ENCODE data around the gene ZNF429.
A peak's percentile ranks its signal among the peaks of the same experiment; 100 is the strongest.

DNA sequence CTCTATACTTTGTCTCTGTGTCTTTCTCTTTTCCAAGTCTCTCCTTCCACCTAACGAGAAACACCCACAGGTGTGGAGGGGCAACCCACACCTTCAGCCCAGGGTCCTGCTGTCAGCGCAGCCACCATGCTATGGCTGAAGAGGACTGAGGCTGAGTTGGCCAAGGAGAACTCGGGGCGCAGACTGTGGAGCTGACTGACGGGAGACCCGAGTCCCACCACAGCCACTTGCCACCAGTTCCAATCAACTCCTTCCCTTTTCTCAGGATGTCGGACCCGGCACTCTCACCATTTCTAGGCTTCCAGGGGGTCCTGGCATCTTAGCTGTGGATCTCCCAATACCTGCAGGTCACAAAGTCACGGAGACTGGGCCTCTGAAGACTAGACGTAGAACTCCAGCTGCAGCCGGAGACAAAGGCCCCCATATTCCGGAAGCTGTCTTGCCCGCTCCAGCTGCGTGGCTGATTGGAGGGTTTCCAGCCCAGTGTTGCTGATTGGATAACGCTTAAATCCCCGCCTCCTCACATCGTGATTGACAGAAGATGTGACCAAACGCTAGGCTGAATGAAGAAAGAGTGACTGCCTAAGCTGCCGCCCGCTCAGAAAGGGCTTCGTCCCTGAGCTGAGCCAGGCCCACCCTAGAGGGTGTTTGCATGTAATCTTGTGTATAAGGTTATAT lies 63.6 kb downstream of the ZNF429 start:
- TF ChIP-seq CTCF (IDR thresholded peaks at IDR 0.05 in 4 of 5, conservative IDR thresholded peaks at IDR 0.05 in 1 of 5) (no peak), POLR2A (IDR thresholded peaks at IDR 0.05) (peak; percentile 22 to 72)

All from gastrocnemius medialis (tissue), 4 donors.